Measurements from ENCODE around the gene MAGIX. TPM values are rescaled to one million over a fixed set of nuclear protein-coding genes. Genes with fewer than 3 reads are reported as not detected.

Gene MAGIX
- total RNA-seq, 3 donors from 2014 or later, result 0.81 to 1.6 (median 0.84) TPM

DNA sequence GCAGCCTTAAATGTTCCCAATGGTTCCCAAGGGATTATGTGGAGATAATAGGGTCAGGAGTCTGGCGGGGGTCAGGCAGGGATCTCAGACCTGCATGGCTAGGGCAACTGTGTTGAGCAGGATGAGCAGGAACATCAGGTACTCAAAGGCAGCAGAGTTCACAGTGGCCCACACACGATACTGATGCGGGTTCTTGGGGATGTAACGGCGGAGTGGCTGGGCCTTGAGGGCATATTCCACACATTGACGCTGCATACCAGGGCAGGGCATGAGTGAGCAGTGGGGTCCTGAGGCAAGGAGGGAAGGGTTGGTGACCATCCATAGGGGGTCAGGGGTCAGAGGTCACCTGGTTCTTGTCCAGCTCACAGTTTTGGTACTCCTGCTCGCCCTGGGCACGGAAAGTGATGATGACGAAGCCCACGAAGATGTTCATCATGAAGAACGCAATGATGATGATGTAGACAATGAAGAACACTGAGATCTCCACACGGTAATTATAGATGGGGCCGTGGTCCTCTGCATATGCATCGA lies 52.5 kb downstream of the MAGIX start:
- DNase-seq, result no peak

More for the DNA sequence above, 52.5 kb downstream of the MAGIX start:
- no peak for ATAC-seq
- H3K36me3 Mint-ChIP-seq (ENCODE audit: insufficient read depth), result no peaks in the 10 kb centered on the region
- peaks cover 2% of the 10 kb centered on the region for H3K27me3 Mint-ChIP-seq (ENCODE audit: low read depth)
- H3K4me1 Mint-ChIP-seq (ENCODE audit: low read depth), result peaks cover 2% of the 10 kb centered on the region
- no peaks in the 10 kb centered on the region for H3K9me3 Mint-ChIP-seq
- no peak overlapping the region for H3K4me3 Mint-ChIP-seq

Other genes starting within 250 kb of the MAGIX start
- 100 to 1,000 TPM; 197 to 279 (median 270) TPM for gene PIM2, start 243.7 kb upstream of the MAGIX start, total RNA-seq
- gene OTUD5, start 205.2 kb upstream of the MAGIX start, total RNA-seq, result 10 to 100 TPM; 55.5 to 65.2 (median 57.8) TPM
- 1 to 10 TPM in 2 of 3 donors, under 1 TPM in 1; 0.71 to 1.1 (median 1.1) TPM for gene KCND1, start 190.9 kb upstream of the MAGIX start, total RNA-seq
- gene GRIPAP1, start 160.5 kb upstream of the MAGIX start, total RNA-seq, result 10 to 100 TPM; 42.2 to 58.1 (median 44.1) TPM
- 10 to 100 TPM; 22.8 to 28.8 (median 23.4) TPM for gene TFE3, start 119.4 kb upstream of the MAGIX start, total RNA-seq
- gene CCDC120, start 103.8 kb upstream of the MAGIX start, total RNA-seq, result 1 to 10 TPM; 3.3 to 4.2 (median 4.0) TPM
- 10 to 100 TPM; 10.5 to 12.7 (median 11.4) TPM for gene PRAF2, start 88.8 kb upstream of the MAGIX start, total RNA-seq
- gene WDR45, start 82.9 kb upstream of the MAGIX start, total RNA-seq, result 10 to 100 TPM; 31.0 to 37.9 (median 36.5) TPM
- gene GPKOW, start 39.0 kb upstream of the MAGIX start, total RNA-seq, result 10 to 100 TPM; 21.2 to 28.4 (median 24.6) TPM
- 100 to 1,000 TPM; 111 to 134 (median 126) TPM for gene PLP2, start 9.1 kb downstream of the MAGIX start, total RNA-seq
- 10 to 100 TPM in 2 of 3 donors, 1 to 10 TPM in 1; 9.2 to 11.7 (median 10.3) TPM for gene PRICKLE3, start 23.6 kb downstream of the MAGIX start, total RNA-seq
- gene SYP, start 37.4 kb downstream of the MAGIX start, total RNA-seq, result 1 to 10 TPM; 3.1 to 5.3 (median 3.8) TPM
- gene CACNA1F, start 70.6 kb downstream of the MAGIX start, total RNA-seq, result under 1 TPM in 2 of 3 donors, not detected in 1; 0.13 to 0.19 TPM
- 10 to 100 TPM; 22.7 to 23.4 (median 22.8) TPM for gene CCDC22, start 72.7 kb downstream of the MAGIX start, total RNA-seq
- 10 to 100 TPM; 14.7 to 18.5 (median 16.1) TPM for gene FOXP3, start 102.0 kb downstream of the MAGIX start, total RNA-seq
- gene PPP1R3F, start 107.0 kb downstream of the MAGIX start, total RNA-seq, result 1 to 10 TPM; 2.4 to 3.4 (median 3.1) TPM
- not detected for gene GAGE10, start 140.9 kb downstream of the MAGIX start, total RNA-seq
- gene GAGE12J, start 159.3 kb downstream of the MAGIX start, total RNA-seq, result not detected
- gene GAGE13, start 168.8 kb downstream of the MAGIX start, total RNA-seq, result not detected